Activated B cell treated with CpG ODN at 0.5 μM for 24 hours (primary cell): ENCODE data around the gene NUP62. TPM values are rescaled to one million over a fixed set of nuclear protein-coding genes. Genes with fewer than 3 reads are reported as not detected.

ENCODE experiments used
- ATAC-seq: fragments of 200-7000 bp; cut with Tn5 transposase; one replicate; pipeline ENCODE4 v1.10.0; 2021; ENCODE audit warnings: low read depth, mild to moderate bottlenecking, moderate library complexity
- CTCF ChIA-PET: fragments of 350-600 bp; sonication (Branson Sonifier 250); formaldehyde crosslinking; loops from one replicate; lab custom pipeline; 2021; ENCODE audit warnings: antibody characterized with exemption; lab: Charles Lee
- POLR2A ChIA-PET: fragments of 350-600 bp; sonication (Branson Sonifier 250); formaldehyde crosslinking; loops from one replicate; lab custom pipeline; 2021; ENCODE audit warnings: antibody characterized with exemption; lab: Charles Lee
- DNase-seq: peaks from one replicate; pipeline ENCODE4 v3.0.0; 2022
- H3K27ac Mint-ChIP-seq: one replicate; pipeline ENCODE4 v1.8.0; 2020; ENCODE audit warnings: mixed read lengths
- H3K27me3 Mint-ChIP-seq: one replicate; pipeline ENCODE4 v1.8.0; 2021; ENCODE audit warnings: mixed read lengths
- H3K36me3 Mint-ChIP-seq: one replicate; pipeline ENCODE4 v1.8.0; 2021; ENCODE audit warnings: low read depth, mixed read lengths
- H3K4me1 Mint-ChIP-seq: one replicate; pipeline ENCODE4 v1.8.0; 2021; ENCODE audit warnings: mixed read lengths
- H3K4me3 Mint-ChIP-seq: one replicate; pipeline ENCODE4 v1.8.0; 2020; ENCODE audit warnings: mild to moderate bottlenecking, mixed read lengths
- H3K9me3 Mint-ChIP-seq: one replicate; pipeline ENCODE4 v1.8.0; 2020; ENCODE audit warnings: mixed read lengths
- CTCF ChIP-seq: fragments of 200-600 bp; IDR thresholded peaks from one replicate; pipeline ENCODE4 v1.8.0; 2022; ENCODE audit warnings: antibody characterized with exemption, mild to moderate bottlenecking
- intact Hi-C: fragments of 100-400 bp; cut with micrococcal nuclease; formaldehyde crosslinking; loops from one replicate; pipeline ENCODE4 v1.15.1; 2024
- total RNA-seq: library from RNA; stranded (reverse); gene quantifications from 2 replicates; pipeline ENCODE4 v1.2.3, GENCODE V29; 2022

NUP62 gene
- total RNA-seq, 1 donor from 2014 or later, result 114 TPM

- Mint-ChIP-seq H3K4me1 (peaks cover 27% of the 10 kb centered on the region), H3K27me3 (no peaks in the 10 kb centered on the region), H3K9me3 (no peaks in the 10 kb centered on the region), H3K4me3 (no peak overlapping the region), H3K36me3 (peaks cover 45% of the 10 kb centered on the region), H3K27ac (no peak overlapping the region)
- CTCF ChIA-PET, result no interaction called here
- POLR2A ChIA-PET, result interaction anchor here (0.9 to 9.5 kb wide), 5 partner anchors 16 to 57 kb away, joined by 3 to 229 read pairs (median 7); partner anchors contain the start of genes AKT1S1 and IL4I1
- TF ChIP-seq CTCF, result no peak
- no peak for ATAC-seq
- no peak for DNase-seq
- intact Hi-C loops, result no loop called here
These were observed 4.3 kb upstream of the NUP62 start for GRCh38 chr19:49933643-49934042.

GRCh38 chr19:49932731-49933131 is 3.4 kb upstream of the NUP62 start:
- ChIA-PET POLR2A (interaction anchor here (0.6 to 9.5 kb wide), 8 partner anchors 10 to 120 kb away, joined by 3 to 229 read pairs (median 6); partner anchors contain the start of genes AKT1S1, FUZ and IL4I1), CTCF (no interaction called here)
- intact Hi-C loops, result no loop called here
- H3K9me3 Mint-ChIP-seq, result no peaks in the 10 kb centered on the region
- H3K4me1 Mint-ChIP-seq, result peaks cover 33% of the 10 kb centered on the region
- peaks cover 52% of the 10 kb centered on the region for H3K36me3 Mint-ChIP-seq
- H3K4me3 Mint-ChIP-seq, result no peak overlapping the region
- DNase-seq (no peak), ATAC-seq (no peak)
- TF ChIP-seq CTCF, result no peak
- H3K27me3 Mint-ChIP-seq, result no peaks in the 10 kb centered on the region
- no peak overlapping the region for H3K27ac Mint-ChIP-seq

- POLR2A ChIA-PET, result interaction anchor here (0.6 to 9.5 kb wide), 3 partner anchors 9 to 38 kb away, joined by 3 to 229 read pairs (median 9); partner anchors contain the start of gene IL4I1
- Mint-ChIP-seq H3K9me3 (no peaks in the 10 kb centered on the region), H3K4me3 (peak overlapping the region; percentile 92), H3K4me1 (peaks cover 36% of the 10 kb centered on the region), H3K27ac (no peak overlapping the region), H3K36me3 (peaks cover 58% of the 10 kb centered on the region), H3K27me3 (no peaks in the 10 kb centered on the region)
- TF ChIP-seq CTCF, result no peak
- no peak for DNase-seq
- ATAC-seq, result no peak
- CTCF ChIA-PET, result no interaction called here
- intact Hi-C loops, result no loop called here
These were observed 2.7 kb upstream of the NUP62 start for GRCh38 chr19:49932041-49932451.

- Mint-ChIP-seq H3K27ac (no peak overlapping the region), H3K4me1 (peaks cover 41% of the 10 kb centered on the region)
These were observed 2.2 kb upstream of the NUP62 start for GRCh38 chr19:49931293-49932040.

More at GRCh38 chr19:49931293-49932040, 2.2 kb upstream of the NUP62 start:
- POLR2A ChIA-PET, result interaction anchor here (0.6 to 9.5 kb wide), 5 partner anchors 13 to 62 kb away, joined by 4 to 229 read pairs (median 73); partner anchors contain the start of genes AKT1S1, IL4I1 and TBC1D17
- Mint-ChIP-seq H3K36me3 (peaks cover 62% of the 10 kb centered on the region), H3K27me3 (no peaks in the 10 kb centered on the region), H3K9me3 (no peaks in the 10 kb centered on the region), H3K4me3 (peak overlapping the region; percentile 92)
- CTCF ChIA-PET, result interaction anchor here (1.7 kb wide), 1 partner anchor 14 kb away, joined by 6 read pairs; no protein-coding TSS in a partner anchor
- ATAC-seq, result no peak
- intact Hi-C loops, result loop anchor here (2.0 kb wide), 1 partner anchor 15 kb away; no protein-coding TSS in a partner anchor
- DNase-seq, result no peak
- no peak for TF ChIP-seq CTCF
